ENCODE data around the gene KCNJ12.
"Not testable (repeated sequence)": the region's sequence is repeated elsewhere in the genome, so short reads cannot be mapped to it uniquely, and the experiment has no call there.

KCNJ12 gene

DNA sequence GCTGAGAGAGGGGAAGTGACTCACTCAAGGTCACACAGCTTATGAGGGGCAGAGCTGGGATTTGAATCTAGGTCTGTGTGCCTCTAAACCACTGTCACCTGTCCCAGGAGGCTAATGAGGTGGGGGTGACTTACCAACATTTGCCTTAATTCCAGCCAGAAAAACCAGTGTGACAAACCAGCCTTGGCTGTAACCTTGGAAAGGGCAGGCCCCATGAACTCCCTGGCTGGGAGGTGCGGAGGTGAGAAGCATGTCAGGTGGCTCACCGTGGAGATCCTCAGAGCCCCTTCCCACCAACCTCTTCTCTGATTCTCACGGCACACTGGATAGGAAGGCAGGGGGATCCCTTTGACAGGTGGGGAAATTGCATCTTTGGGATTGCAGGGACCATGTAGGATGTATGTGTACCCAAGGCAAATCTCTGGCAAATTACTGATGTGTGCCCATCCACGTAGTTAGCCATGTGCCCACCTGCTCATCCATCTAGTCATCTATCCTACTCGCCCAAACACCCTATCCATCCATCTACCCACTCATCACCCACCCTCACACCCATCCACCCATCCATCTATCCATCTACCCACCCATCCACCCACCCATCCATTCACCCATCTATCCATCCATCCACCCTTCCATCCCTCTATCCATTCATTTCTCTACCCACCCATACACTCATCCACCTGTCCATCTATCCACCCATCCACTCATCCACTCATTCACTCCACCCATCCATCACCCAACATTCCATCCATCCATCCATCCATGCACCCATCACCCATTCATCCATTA is 30.7 kb downstream of the KCNJ12 start:
- DNase-seq = not testable (repeated sequence)

DNA sequence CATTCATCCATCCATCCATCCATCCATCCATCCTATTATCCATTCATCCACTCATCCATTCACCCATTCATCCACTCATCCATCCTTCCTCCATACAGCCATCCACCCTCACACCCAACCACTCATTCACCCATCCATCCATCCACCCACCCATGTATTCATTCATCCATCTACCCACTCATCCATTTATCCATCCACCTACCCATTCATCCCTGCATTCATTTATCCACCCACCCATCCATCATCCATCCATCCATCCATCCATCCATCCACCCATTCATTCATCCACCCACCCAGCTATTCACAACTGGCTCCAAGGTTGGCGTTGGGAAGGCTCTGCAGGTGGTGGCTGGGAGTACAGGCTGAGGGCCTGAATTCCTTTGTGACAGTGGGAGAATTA is 31.6 kb downstream of the KCNJ12 start:
- not testable (repeated sequence) for DNase-seq

DNA sequence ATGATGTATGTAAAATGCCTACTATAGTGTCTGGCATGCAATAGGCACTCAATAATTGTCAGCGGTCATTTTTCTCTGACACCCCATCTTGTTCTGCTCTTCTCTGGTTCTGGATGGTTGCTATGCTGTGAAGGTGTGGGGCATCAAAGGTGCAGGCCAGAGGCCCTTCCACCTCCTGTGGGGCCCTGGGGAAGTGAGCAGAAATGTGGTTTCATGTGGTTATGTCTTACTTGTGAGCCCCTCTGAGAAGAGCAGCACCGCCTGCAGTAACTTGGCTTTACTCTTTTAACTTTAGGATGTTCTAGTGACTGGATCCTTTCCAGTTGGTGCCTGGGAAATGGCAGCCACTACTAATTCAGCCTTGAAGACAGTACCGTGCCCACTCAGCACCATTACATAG is 32.1 kb downstream of the KCNJ12 start:
- DNase-seq = not testable (repeated sequence)

DNA sequence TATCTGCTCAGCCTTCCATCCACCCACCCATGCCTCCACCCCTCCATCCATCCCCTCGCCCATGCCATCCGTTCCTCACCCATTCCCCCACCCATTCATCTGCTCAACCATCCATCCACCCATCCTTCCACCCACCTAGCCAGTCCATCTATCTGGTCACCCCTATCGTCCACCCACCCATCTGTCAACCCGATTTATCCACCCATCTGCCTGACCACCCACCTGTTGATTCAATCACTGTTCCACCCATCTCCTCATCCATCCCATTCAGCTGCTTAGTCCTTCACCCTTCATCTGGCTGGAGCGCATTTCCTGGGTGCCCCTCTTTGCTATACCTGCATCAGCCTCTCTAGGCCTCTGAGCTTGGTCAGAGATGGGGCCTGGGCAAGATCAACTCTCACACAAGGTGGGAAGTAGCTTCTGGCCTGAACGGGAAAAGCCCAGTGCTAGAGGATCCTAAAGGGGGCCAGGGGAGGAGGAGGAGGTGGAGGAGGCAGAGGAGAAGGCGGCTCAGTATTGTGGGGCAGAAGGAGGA is 32.7 kb downstream of the KCNJ12 start:
- not testable (repeated sequence) for DNase-seq

DNA sequence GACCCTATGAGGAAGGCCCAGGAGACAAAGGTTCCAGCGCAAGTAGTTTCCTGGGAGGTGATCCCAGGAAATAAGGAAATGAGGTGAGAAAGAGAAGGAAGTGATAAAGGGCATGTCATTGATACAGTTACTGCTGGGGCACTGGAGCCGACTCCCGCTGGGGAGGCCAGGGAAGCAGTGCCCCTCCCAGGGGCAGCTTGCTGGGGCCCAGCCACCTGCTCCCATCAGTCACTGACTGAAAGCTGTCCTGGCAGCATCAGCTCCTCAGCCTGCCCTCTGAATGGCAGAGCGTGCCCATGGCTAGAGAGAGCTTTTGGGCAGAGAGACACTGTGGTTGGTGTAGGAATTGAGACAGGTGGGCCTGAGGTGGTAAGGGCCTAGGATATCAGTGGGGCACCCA is 33.2 kb downstream of the KCNJ12 start:
- DNase-seq = not testable (repeated sequence)

DNA sequence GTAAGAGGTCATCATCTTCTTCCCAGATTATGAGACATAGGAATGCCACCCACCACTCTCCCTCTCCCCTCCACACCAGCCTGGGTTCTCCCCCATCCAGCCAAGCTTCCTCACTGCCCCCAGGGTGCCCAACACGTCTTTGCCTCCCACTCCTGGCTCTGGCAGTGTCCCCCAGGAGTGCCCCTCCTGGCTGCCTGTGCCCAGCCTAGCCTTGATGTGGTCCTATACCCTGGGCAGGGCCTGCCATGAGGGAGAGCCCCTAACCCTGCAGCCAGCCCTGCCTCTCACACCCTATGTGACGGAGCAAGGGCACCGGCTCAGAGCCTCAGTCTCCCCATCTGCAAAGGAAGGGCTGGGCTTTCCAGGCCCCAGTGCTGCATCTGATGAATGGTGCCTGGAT is 33.8 kb downstream of the KCNJ12 start:
- DNase-seq = not testable (repeated sequence)

DNA sequence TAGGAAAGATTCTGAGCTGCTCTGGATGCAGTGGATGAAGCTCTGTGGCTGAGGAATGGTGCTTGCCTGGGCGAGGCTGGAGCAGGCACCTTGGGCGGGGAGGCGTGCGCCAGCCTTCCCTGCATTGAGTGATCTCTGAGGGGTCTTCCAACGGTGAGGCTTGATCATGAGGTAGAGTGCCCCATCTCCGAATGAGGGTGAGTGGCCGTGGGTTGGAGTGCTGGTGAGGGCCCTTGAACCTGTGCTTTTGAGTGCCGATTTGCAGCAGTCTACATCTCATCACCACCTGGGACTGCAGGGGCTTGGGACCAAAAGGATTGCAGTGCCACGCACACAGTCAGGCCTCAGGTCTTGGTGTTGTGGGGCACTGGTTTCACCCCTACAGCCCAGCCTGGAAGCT is 34.2 kb downstream of the KCNJ12 start:
- not testable (repeated sequence) for DNase-seq

DNA sequence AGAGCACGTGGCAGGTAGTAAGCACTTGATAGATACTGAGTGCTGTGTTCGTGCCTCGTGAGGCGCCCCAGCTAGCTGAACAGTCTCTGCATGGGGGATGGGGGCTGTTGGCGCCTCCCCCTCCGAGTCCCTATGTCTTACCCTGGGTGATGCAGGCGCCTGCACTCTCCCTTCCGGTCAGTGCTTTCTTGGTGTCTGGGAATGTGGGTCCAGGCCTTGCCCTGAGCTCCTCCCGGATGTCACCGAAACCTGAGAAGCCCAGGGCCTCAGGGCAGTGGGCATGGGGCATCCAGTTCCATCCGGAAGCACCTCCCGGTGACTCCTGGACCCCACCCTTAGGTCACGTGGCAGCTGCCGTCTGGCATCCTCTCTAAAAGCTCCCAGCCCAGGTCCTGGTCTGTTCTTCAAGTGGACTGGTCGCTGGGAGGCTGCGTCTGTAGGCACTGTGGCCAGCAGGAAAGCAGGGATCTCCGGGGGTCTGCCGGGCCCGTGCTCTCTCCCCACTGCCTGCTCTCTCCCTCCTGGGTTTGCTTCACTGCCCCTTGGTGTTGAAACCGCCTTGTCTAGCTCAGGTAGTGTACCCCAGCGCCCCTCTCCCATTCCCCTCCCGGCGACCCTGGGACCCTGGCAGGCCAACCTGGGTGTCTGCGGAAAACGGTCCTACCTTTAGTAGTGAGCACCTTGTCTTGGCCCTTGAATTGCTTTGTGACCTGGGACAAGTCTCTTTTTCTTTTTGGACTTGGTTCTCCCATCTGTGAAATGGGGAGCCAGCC is 34.9 kb downstream of the KCNJ12 start:
- not testable (repeated sequence) for DNase-seq

DNA sequence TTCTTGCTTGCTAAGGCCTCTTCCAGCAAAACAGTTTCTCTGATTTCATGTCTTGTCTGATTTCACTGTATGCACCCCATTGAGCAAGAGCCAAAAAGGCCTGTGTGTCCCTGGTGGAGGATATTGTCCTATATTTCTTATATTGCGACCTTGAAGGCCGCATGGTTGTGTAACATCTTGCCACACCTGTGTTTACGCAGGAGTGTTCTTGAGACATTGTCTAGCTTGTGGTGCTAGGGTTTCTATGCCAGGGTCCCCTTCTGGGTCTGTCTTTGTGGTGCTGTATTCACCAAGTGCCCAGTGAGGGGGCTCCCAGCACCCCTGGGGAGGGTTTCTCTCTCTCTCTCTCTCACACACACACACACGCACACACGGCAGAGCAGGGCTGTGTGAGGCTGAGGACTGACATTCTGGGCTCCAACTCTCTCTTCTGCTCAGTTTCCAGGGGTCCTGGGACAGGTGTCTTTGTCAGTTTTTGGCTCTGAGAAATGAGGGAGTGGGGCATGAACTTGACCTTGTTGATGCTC is 35.6 kb downstream of the KCNJ12 start:
- not testable (repeated sequence) for DNase-seq

DNA sequence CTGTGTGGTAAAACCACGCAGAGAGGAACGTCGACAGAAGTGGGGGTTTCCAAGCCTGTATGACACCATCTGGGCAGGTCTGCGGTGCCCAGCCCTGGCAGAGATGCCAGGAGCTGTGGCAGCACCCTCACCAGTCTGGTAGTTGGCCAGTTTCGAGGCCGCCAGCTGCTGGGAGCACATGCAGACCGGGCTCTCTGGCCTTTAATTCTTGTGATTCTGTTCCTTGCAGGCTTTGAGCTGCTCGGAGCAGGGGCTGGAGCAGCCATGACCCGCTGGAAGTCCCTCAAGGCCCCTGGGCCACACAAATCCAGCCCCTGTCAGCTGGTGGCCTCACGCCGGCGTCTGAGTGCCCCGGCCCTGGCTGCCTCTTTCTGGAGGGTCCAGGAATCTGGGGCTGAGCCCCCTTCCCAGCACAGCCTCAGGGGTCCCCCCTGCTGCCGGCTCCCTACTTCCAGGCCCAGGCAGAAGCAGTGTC is 36.1 kb downstream of the KCNJ12 start:
- DNase-seq = not testable (repeated sequence)

DNA sequence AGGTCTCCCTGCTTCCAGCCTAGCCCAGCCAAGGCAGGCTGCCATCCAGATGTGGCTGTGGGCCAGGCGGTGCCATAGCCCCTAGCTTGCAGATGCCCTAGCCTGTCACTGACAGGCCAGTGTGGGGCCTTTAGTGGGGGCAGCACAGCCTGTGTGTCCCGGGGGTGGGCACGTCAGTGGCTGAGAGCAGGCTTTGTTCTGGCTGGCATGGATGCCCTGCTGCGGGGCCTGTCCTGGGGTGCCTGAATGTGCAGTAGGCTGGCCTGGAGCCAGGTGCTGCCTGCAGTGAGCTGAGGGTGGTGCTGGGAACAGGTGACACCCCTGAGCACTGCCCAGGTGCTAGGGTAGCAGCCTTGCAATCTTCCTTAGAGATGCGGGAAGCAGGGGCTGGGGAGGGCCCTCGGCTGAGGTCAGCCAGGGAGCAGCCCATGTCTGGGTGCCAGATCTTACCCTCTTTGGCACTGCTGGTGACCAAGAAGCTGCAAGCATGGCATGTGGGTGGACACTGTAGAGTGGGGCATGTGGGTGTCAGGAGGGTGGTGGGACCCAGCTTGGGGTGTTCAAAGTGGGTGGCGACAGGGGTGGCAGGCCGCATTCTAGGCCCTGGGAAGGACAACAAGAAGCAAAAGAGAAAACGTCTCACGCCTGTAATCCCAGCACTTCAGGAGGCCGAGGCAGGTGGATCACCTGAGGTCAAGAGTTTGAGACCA is 37.6 kb downstream of the KCNJ12 start:
- DNase-seq = peak in 9 of 58 donors; percentile 8 to 51 (median 19)

DNA sequence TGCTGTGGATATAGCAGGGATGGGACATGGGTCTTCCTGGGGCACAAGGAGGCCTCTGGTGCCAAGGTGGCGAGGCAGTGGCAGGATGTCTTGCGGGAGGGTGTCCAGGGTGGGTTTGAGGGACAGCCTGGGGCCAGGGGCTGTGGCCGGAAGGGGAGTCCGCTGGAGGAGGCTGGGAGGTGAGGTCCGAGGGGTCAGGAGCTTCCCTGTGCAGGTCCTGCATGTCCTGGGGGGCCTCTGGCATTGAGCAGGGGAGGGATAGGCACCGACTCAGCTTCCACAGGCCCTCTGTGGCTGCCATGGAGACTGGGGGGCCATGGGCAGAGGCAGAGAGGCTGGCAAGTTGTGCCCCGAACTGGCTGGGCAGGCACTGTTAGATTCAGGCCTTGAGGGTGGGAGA is 38.5 kb downstream of the KCNJ12 start:
- DNase-seq = not testable (repeated sequence)

DNA sequence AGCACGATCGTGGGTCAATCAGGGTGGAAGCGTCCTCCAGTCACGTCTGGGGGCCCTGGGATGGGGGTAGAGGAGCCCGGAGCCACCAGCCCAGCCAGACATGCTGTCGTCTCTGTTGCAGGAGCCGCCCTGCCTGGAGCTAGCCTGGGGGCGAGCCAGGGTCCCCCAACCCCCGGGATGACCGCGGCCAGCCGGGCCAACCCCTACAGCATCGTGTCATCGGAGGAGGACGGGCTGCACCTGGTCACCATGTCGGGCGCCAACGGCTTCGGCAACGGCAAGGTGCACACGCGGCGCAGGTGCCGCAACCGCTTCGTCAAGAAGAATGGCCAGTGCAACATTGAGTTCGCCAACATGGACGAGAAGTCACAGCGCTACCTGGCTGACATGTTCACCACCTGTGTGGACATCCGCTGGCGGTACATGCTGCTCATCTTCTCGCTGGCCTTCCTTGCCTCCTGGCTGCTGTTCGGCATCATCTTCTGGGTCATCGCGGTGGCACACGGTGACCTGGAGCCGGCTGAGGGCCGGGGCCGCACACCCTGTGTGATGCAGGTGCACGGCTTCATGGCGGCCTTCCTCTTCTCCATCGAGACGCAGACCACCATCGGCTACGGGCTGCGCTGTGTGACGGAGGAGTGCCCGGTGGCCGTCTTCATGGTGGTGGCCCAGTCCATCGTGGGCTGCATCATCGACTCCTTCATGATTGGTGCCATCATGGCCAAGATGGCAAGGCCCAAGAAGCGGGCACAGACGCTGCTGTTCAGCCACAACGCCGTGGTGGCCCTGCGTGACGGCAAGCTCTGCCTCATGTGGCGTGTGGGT is 39.2 kb downstream of the KCNJ12 start:
- not testable (repeated sequence) for DNase-seq

DNA sequence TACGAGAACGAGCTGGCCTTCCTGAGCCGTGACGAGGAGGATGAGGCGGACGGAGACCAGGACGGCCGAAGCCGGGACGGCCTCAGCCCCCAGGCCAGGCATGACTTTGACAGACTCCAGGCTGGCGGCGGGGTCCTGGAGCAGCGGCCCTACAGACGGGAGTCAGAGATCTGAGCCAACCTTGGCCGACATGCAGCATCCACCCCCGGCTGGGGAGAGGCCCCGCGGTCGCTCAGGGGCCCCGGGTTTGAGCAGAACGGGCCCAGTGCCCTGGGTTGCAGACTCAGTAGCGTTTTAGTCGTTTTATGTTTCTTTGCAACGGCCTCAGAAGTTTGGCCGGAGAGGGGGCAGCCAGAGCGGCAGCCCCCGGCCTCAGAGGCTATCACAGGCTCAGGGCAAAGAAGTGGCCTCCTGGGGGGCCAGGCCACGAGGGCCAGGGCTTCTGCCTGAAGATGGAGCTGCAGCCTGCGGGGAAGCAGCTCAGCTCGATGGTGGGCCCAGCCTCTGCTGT is 40.4 kb downstream of the KCNJ12 start:
- DNase-seq = not testable (repeated sequence)

DNA sequence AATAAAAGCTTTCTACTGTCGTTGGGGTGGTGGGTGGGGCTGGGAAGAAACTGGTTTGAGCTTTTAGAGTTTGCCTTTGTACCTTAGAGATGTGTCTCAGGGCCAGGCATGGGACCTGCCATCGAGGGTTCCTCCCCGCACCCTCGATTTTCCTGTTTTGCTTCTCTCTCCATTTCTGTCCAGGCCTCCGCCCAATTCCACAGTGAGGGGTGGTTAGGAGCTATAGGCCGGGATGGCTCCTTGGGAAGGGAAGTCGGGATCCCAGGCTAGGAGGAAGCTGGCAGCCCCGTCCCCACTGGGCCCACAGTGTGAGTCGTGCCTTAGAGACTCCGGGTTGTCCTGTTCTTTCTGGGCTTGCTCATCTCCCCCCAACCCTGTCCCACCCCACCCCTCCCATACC is 41.2 kb downstream of the KCNJ12 start:
- DNase-seq = not testable (repeated sequence)

DNA sequence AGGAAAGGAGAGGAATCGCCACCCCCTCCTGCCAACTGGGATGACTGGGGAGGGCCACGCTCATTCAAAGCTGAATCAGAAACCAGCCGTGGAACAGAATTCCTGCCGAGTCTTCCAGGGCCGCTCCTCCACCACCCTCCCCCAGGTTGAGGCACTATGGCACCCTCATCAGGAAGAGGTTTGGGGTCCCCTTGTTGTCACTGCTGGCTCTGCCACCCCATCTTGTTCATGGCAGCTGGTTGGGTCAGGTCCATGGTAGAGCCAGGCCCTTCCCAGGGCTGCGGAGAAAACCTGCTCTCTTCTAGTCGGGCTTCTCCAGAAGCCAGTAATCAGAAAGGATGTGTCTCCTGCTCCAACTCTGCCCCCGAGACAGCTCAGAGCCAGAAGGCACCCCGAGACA is 41.8 kb downstream of the KCNJ12 start:
- DNase-seq = no peak

DNA sequence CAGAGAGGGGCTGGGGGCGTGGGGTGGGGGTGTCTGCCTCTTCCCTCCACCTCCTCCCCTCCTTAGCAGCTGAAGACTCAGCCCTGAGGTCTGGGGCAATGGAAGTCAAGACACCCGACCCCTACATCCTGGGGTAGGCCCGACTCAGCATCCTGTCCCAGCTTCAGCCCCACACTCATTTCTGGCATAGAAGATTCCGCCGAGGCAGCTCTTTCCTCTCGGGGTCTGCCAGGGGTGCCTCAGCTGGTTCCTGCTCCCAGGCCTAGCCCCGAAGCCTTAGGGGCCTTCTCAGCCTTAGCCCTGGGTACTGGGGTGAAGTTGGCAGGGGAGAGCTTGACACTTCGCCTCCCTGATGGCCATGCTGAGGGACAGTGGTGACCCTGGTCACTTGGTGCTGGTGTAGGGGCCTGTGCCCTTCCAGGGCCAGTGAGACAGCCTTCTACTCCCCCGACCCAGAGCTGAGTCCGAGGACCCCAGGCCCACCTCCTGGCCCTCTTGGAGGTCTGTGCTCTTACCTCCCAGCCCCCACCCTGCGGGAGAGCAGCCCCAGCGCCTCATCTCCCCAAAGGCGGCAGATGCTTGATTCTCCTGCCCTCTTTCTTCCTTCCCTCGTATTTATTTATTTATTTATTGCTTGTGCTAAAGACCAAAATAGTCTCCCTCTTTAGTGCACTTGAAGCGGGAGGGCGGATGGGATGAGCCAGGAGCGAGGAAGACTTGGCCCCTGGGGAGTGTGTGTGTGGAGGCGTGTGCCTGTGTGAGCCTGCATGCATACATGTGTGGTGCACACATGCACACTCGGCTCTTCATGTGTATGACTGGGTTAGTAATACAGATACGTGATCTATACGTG is 42.5 kb downstream of the KCNJ12 start:
- DNase-seq = no peak

DNA sequence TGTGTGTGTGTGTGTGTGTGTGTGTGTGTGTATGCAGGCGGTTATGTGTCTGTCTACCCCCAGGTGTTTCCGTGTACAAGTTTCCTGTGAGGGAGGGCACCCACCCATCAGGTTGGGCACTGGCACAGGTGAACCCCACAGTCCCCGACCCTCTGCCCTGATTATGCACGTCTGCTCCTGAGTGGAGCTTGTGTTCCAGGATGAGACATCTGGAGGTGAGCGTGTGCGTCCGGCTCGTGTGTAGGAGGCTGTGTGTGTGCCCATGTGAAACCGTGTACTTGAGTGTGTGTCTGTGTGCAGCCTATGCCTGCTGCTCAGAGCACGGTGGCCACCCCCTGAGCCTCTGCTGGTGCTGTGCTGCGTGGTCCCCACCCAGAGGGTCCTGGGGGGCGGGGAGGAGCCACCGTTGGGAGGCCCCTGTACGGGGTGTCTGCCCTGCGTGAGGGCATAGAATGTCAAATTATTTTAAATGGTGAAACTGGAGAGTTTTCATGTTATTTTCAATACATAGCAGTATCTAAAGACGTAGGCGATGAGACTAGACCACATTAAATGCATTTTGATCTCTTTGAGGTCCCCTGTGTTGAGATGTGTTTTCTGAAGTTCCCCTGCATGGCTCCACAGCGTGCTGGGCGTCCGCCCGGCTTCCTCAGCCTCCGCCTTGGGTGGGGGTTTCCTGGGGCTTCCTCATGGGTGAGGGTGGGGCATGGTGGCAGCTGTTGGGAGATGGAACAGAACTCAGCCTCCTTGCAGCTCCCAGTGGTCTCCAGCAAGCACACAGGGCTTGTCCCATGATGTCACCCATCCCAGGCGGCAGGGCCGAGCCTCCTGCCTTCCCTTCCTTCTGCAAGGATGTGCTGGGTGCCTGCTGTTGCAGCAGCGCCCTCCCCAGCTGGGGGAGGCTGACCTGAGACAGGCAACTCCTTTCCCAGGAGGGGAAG is 43.4 kb downstream of the KCNJ12 start:
- DNase-seq = no peak

All from anterior cingulate cortex (tissue), 58 donors.